ENCODE results near the gene SYPL1. TPM values are rescaled to one million over a fixed set of nuclear protein-coding genes. Genes with fewer than 3 reads are reported as not detected.

SYPL1 gene
- total RNA-seq, 1 experiment from 2014 or later: 39.2 TPM

- no peak overlapping the region for H3K27ac ChIP-seq (ENCODE audit: insufficient read length, low read depth, low read length)
- H3K4me1 ChIP-seq (ENCODE audit: insufficient read depth, low read length): no peaks in the 10 kb centered on the region; the same call in 1 of the 2 replicates
- H3K18ac ChIP-seq (ENCODE audit: insufficient read length, low read depth, low read length): no peak overlapping the region
- H2BK120ac ChIP-seq (ENCODE audit: low read depth, low read length, poor library complexity, severe bottlenecking): no peak overlapping the region
- H2BK12ac ChIP-seq (ENCODE audit: insufficient read length, low read depth, low read length): no peak overlapping the region
- Mint-ChIP-seq H3K4me3 (no peak overlapping the region; a peak in 1 of 5 replicates), H3K9me3 (no peaks in the 10 kb centered on the region), H3K27me3 (ENCODE audit: low read depth) (no peaks in the 10 kb centered on the region), H3K27ac (no peak overlapping the region), H3K36me3 (ENCODE audit: insufficient read depth in 1 of 3, low read depth in 3 of 3) (no peaks in the 10 kb centered on the region), H3K4me1 (peaks cover 8 to 11% of the 10 kb centered on the region in 2 experiments)
- no peak overlapping the region for H4K5ac ChIP-seq (ENCODE audit: insufficient read length, low read depth, low read length)
- no peak overlapping the region for H3K4ac ChIP-seq (ENCODE audit: low read depth, low read length)
- WGBS (ENCODE audit: extremely low coverage, insufficient read length, low lambda C conversion rate): no CpG with 5 or more reads among the region's 3 CpGs
- no peaks in the 10 kb centered on the region for H3K9me3 ChIP-seq (ENCODE audit: control insufficient read depth, low read depth, low read length)
- no peak overlapping the region for H3K14ac ChIP-seq (ENCODE audit: insufficient read depth, low read length)
- no peak for TF ChIP-seq CTCF (conservative IDR thresholded peaks at IDR 0.05)
- no peak overlapping the region for H2BK5ac ChIP-seq (ENCODE audit: insufficient read length, low read length)
- H3K9ac ChIP-seq (ENCODE audit: extremely low read depth, insufficient read length, low read length): no peak overlapping the region
- no peaks in the 10 kb centered on the region for H3K79me1 ChIP-seq (ENCODE audit: insufficient read depth, low read depth, low read length, poor library complexity, severe bottlenecking)
- no peak overlapping the region for H2AK5ac ChIP-seq (ENCODE audit: insufficient read length, low read length)
- H3K4me2 ChIP-seq (ENCODE audit: insufficient read depth, insufficient read length, low read length): no peak overlapping the region
- H3K23me2 ChIP-seq (ENCODE audit: insufficient read length, low read depth, low read length, poor library complexity, severe bottlenecking): no peaks in the 10 kb centered on the region
- H3K79me2 ChIP-seq (ENCODE audit: insufficient read depth, low read length): no peaks in the 10 kb centered on the region
- no peak overlapping the region for H2AFZ ChIP-seq (ENCODE audit: low read length)
- H3K27me3 ChIP-seq (ENCODE audit: insufficient read depth, low read length): no peaks in the 10 kb centered on the region
- DNase-seq: no peak
- H2BK15ac ChIP-seq (ENCODE audit: low read depth, low read length): no peak overlapping the region
- H4K20me1 ChIP-seq (ENCODE audit: control insufficient read depth, insufficient read depth, insufficient read length): no peaks in the 10 kb centered on the region
- H4K8ac ChIP-seq (replicated peaks; ENCODE audit: insufficient read length, low read depth, low read length): no peak overlapping the region
- H2BK20ac ChIP-seq (ENCODE audit: low read depth, low read length, poor library complexity, severe bottlenecking): no peak overlapping the region
- no peak overlapping the region for H3T11ph ChIP-seq (ENCODE audit: low read length)
- H3K56ac ChIP-seq (ENCODE audit: insufficient read length, low read depth, low read length): no peak overlapping the region
- no peak overlapping the region for H4K91ac ChIP-seq (ENCODE audit: insufficient read length, low read depth, low read length)
- H3K23ac ChIP-seq (ENCODE audit: insufficient read length, low read depth, low read length): no peak overlapping the region
These were observed 38.4 kb downstream of the SYPL1 start for GRCh38 chr7:106073701-106074100.

Data from H9 (cell line).